Heart left ventricle (tissue), 16 donors: ENCODE measurements around the gene IQUB. TPM values are rescaled to one million over a fixed set of nuclear protein-coding genes. Genes with fewer than 3 reads are reported as not detected.
A peak's percentile ranks its signal among the peaks of the same experiment; 100 is the strongest.
"Not testable (repeated sequence)": the region's sequence is repeated elsewhere in the genome, so short reads cannot be mapped to it uniquely, and the experiment has no call there.

ENCODE experiments used
- ATAC-seq, 4 donors: fragments of 200-7000 bp; cut with Tn5 transposase; one replicate each; pipeline ENCODE4 v1.9.1; 2020 to 2022; ENCODE audit warnings: moderate library complexity in 4 of 4, mild to moderate bottlenecking in 3 of 4, moderate number of reproducible peaks in 1 of 4
- DNase-seq, 5 donors: peaks; one replicate each; pipeline ENCODE4 v3.0.0-alpha.2; 2020
- H3K27ac ChIP-seq, 12 donors: fragments of 200-600 bp; sonication (generic) in 4 of 12; one replicate each; pipeline versions ENCODE4 v1.5.0 to v1.8.0; 2016 to 2022; ENCODE audit warnings: mild to moderate bottlenecking in 2 of 12
- H3K27me3 ChIP-seq, 9 donors: fragments of 200-600 bp; sonication (generic) in 2 of 9; one replicate each; pipeline versions ENCODE4 v1.5.1 to v1.8.0; 2016 to 2022; ENCODE audit warnings: mild to moderate bottlenecking in 3 of 9
- H3K36me3 ChIP-seq, 9 donors: fragments of 200-600 bp; sonication (generic) in 2 of 9; one replicate each; pipeline versions ENCODE4 v1.5.0 to v1.8.0; 2018 to 2022; ENCODE audit warnings: mild to moderate bottlenecking in 2 of 9
- H3K4me1 ChIP-seq, 12 donors: fragments of 200-600 bp; sonication (generic) in 4 of 12; one replicate each; pipeline versions ENCODE4 v1.5.0 to v1.8.0; 2016 to 2022; ENCODE audit warnings: mild to moderate bottlenecking in 3 of 12
- H3K4me3 ChIP-seq, 12 donors: fragments of 200-600 bp; sonication (generic) in 4 of 12; one replicate each; pipeline versions ENCODE4 v1.5.0 to v1.8.0; 2017 to 2022; ENCODE audit warnings: mild to moderate bottlenecking in 9 of 12, moderate library complexity in 4 of 12
- H3K9me3 ChIP-seq, 12 donors: fragments of 200-600 bp; sonication (generic) in 4 of 12; one replicate each; pipeline versions ENCODE4 v1.5.0 to v1.8.0; 2016 to 2022; ENCODE audit warnings: mild to moderate bottlenecking in 1 of 12
- CTCF ChIP-seq, 12 donors: fragments of 200-600 bp; sonication (generic) in 4 of 12; IDR thresholded peaks; one replicate each; pipeline versions ENCODE4 v1.5.0 to v1.8.0; 2018 to 2022; ENCODE audit warnings: antibody characterized with exemption in 12 of 12, mild to moderate bottlenecking in 5 of 12
- POLR2A ChIP-seq, 2 donors: fragments of 450-650 bp; IDR thresholded peaks; one replicate each; pipeline ENCODE4 v1.6.1; 2017; ENCODE audit warnings: antibody characterized with exemption in 2 of 2, mild to moderate bottlenecking in 2 of 2, moderate library complexity in 2 of 2
- WGBS, 4 donors: extraction: QIAGEN DNeasy Blood & Tissue Kit in 2 of 4; methylation state at CpG; one replicate each; pipeline versions ENCODE4 v1.1.5 to v1.1.7; 2013 to 2018; 5-methylcytosine and 5-hydroxymethylcytosine counted together
- intact Hi-C, 10 donors: fragments of 100-400 bp; cut with DNase I; formaldehyde crosslinking; loops; one replicate each; pipeline versions ENCODE4 v1.11.1 to v1.14.2; 2022
- polyA plus RNA-seq, 2 donors: library from polyadenylated mRNA; stranded (reverse); fragments of 200-250 nt; gene quantifications; one replicate each; pipeline ENCODE4 v1.2.3, GENCODE V29; 2013
- total RNA-seq, 9 donors: library from RNA; depleted of rRNA in 2 of 9; stranded (reverse); fragments of >200 nt in 2 of 9; fragmentation: NEBNext Ultra II Directional in 3 of 9; extraction: Animal tissue kit (Norgen Biotek cat#: 25700) in 3 of 9; gene quantifications; one replicate each; pipeline versions ENCODE4 v1.1.0 to v1.2.4, GENCODE V29; 2016 to 2023
- donor health status: ischemic (EF 13 %, LVEDD 7.1; RV severe dilation, severe dysfunction).
- donor health status: healthy with polysubstance abuse.
- donor health status: DM: no; HTN: yes; CAD: no.
- donor health status: DM: no; HTN: no; CAD: no.
- donor health status: ischemic (EF 25% LVEDD 6.9; RV normal size, moderate dysfunction).
- donor health status: ischemic (EF 25% LVEDD 5.7; RV mildly dilated, moderate dysfunction).
- donor health status: healthy.
- donor health status: DM: yes; HTN: yes; CAD: no.
- donor health status: ischemic (EF 35%, LVEDD 5.7; RV mildly dilated, moderate dysfunction).
- donor health status: nonischemic (EF 11% LVEDD 7.7; RV severe dilation, severe dysfunction).
- donor health status: DM: yes; HTN: yes; CAD: no.
- donor health status: PGD.
- donor health status: ischemic (EF 29% LVEDD 5.4; RV normal size, mild dysfunction).
- donor health status: nonischemic (EF 23%, LVEDD 6.1; RV moderate dilation, normal function).

IQUB gene
- total and polyA plus RNA-seq, 11 donors, result 0.19 to 1.3 (median 0.55) TPM; not detected in 1

GRCh38 chr7:123557016-123557397 is 22.6 kb upstream of the IQUB start:
- TF ChIP-seq CTCF (IDR thresholded peaks at IDR 0.05) (no peak), POLR2A (IDR thresholded peaks at IDR 0.05) (no peak)
- Histone ChIP-seq H3K4me3 (peak overlapping the region; percentile 59 to 95 (median 78)), H3K36me3 (peaks cover 0 to 32% (median 17%) of the 10 kb centered on the region in 9 donors), H3K9me3 (peaks cover 0 to 3% (median 0%) of the 10 kb centered on the region in 12 donors), H3K27me3 (no peaks in the 10 kb centered on the region), H3K27ac (peak overlapping the region; percentile 84 to 97 (median 92)), H3K4me1 (peaks cover 6 to 44% (median 36%) of the 10 kb centered on the region in 12 donors)
- intact Hi-C loops, result loop anchor here in 6 of 10 donors (1.0 to 10.0 kb wide), 6 partner anchors 20 to 192 kb away; partner anchors contain the start of genes WASL (in 3 of the 6) and IQUB (in 2 of the 6)
- DNase-seq (no peak), ATAC-seq (peak in 3 of 4 donors; percentile 3 to 36 (median 32))
- WGBS, 4 donors, result 2 to 4% (median 3%) methylated on average over 12 of the region's 12 CpGs

- peaks cover 6 to 50% (median 37%) of the 10 kb centered on the region in 12 donors for H3K4me1 ChIP-seq
- intact Hi-C loops, result loop anchor here in 2 of 10 donors (5.0 to 10.0 kb wide), 2 partner anchors 189 to 192 kb away; partner anchors contain the start of gene WASL (in 2 of the 2)
- H3K4me3 ChIP-seq, result peak overlapping the region in 3 of 12 donors; percentile 59 to 70 (median 69)
- peaks cover 0 to 42% (median 17%) of the 10 kb centered on the region in 9 donors for H3K36me3 ChIP-seq
- ATAC-seq, result no peak
- peaks cover 0 to 5% (median 0%) of the 10 kb centered on the region in 12 donors for H3K9me3 ChIP-seq
- no peaks in the 10 kb centered on the region for H3K27me3 ChIP-seq
- no peak for DNase-seq
- TF ChIP-seq POLR2A (IDR thresholded peaks at IDR 0.05) (no peak), CTCF (IDR thresholded peaks at IDR 0.05) (no peak)
- H3K27ac ChIP-seq, result peak overlapping the region in 1 of 12 donors; percentile 9
Observed at GRCh38 chr7:123555484-123555883, 21.1 kb upstream of the IQUB start.

- ATAC-seq, result no peak
- no peak overlapping the region for H3K4me3 ChIP-seq
- H3K36me3 ChIP-seq, result peaks cover 0 to 65% (median 35%) of the 10 kb centered on the region in 9 donors
- intact Hi-C loops, result loop anchor here in 1 of 10 donors (10.0 kb wide), 1 partner anchor 192 kb away; the partner anchor contains the start of gene WASL
- no peak for TF ChIP-seq POLR2A (IDR thresholded peaks at IDR 0.05)
- TF ChIP-seq CTCF (IDR thresholded peaks at IDR 0.05), result no peak
- H3K27me3 ChIP-seq, result no peaks in the 10 kb centered on the region
- peaks cover 6 to 65% (median 35%) of the 10 kb centered on the region in 12 donors for H3K4me1 ChIP-seq
- WGBS, 4 donors, result 54 to 71% (median 61%) methylated on average over 3 of the region's 3 CpGs
- peak overlapping the region in 2 of 12 donors; percentile 3 to 45 for H3K27ac ChIP-seq
- DNase-seq, result no peak
- H3K9me3 ChIP-seq, result peaks cover 0 to 5% (median 0%) of the 10 kb centered on the region in 12 donors
Observed at GRCh38 chr7:123553159-123553558, 18.8 kb upstream of the IQUB start.

DNA sequence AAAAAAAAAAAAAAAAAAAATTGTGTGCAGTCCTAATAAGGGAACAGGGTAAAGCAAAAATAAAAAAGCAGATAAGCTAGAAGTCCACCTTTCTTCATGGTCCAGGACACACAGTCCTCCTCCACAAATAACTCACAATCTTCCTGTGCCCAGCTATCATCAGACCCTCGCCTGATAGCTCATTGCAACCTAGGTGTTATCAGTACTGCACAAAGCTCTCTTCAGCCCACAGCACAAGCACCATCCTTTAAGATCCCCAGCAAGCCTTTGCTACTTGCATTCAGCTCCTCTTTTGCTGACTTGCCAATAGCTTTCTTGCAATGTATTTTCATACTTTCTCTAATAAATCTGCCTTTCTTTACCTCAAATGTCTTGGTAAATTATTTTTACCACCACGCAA is 18.2 kb upstream of the IQUB start:
- peak overlapping the region in 2 of 12 donors; percentile 3 to 45 for H3K27ac ChIP-seq
- no peaks in the 10 kb centered on the region for H3K27me3 ChIP-seq
- peaks cover 6 to 67% (median 34%) of the 10 kb centered on the region in 12 donors for H3K4me1 ChIP-seq
- intact Hi-C loops, result loop anchor here in 1 of 10 donors (10.0 kb wide), 1 partner anchor 192 kb away; the partner anchor contains the start of gene WASL
- ATAC-seq (peak; percentile 18 to 77 (median 62)), DNase-seq (no peak)
- no peak for TF ChIP-seq POLR2A (IDR thresholded peaks at IDR 0.05)
- no peak for TF ChIP-seq CTCF (IDR thresholded peaks at IDR 0.05)
- no peak overlapping the region for H3K4me3 ChIP-seq
- 58 to 78% (median 70%) methylated on average over 2 of the region's 2 CpGs for WGBS, 4 donors
- peaks cover 0 to 70% (median 35%) of the 10 kb centered on the region in 9 donors for H3K36me3 ChIP-seq
- peaks cover 0 to 5% (median 0%) of the 10 kb centered on the region in 12 donors for H3K9me3 ChIP-seq

DNA sequence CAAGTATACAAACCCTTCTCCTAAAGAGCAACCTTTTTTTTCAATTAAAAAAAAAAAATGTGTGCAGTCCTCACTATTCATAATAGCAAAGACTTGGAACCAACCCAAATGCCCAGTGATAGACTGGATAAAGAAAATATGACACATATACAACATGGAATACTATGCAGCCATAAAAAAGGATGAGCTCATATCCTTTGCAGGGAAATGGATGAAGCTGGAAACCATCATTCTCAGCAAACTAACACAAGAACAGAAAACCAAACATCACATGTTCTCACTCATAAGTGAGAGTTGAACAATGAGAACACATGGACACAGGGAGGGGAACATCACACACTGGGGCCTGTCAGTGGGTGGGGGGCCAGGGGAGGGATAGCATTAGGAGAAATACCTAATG is 17.7 kb upstream of the IQUB start:
- Histone ChIP-seq H3K36me3 (peaks cover 0 to 74% (median 35%) of the 10 kb centered on the region in 9 donors), H3K27ac (peak overlapping the region in 1 of 12 donors; percentile 9), H3K4me1 (peaks cover 6 to 70% (median 34%) of the 10 kb centered on the region in 12 donors)
- H3K4me3 ChIP-seq, DNase-seq, ATAC-seq, H3K27me3 ChIP-seq, H3K9me3 ChIP-seq: not testable (repeated sequence)
- intact Hi-C loops, result loop anchor here in 1 of 10 donors (10.0 kb wide), 1 partner anchor 193 kb away; the partner anchor contains the start of gene WASL
